GM18526 (cell line): ENCODE measurements around the gene OR1J2.

Experiments
- POLR2A ChIP-seq: IDR thresholded peaks from 3 replicates; pipeline ENCODE4 v1.6.1; 2011; ENCODE audit not compliant: insufficient read length; ENCODE audit errors: extremely low read depth

The OR1J2 gene

DNA sequence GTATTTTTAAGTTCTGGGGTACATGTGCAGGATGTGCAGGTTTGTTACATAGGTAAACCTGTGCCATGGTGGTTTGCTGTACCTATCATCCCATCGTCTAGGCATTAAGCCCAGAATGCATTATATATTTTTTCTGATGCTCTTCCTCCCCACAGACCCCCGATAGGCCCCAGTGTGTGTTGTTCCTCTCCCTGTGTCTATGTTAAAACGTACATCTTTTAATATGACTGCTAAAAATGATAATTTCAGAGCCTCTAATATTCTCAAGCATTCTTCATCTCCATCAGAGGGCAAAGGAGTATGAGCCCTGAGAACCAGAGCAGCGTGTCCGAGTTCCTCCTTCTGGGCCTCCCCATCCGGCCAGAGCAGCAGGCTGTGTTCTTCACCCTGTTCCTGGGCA lies at the start of gene OR1J2:
OR1J2 (plus strand) TSS at position 301 of the 400 bp plus-strand sequence; CDS start at position 301, 0 bp downstream.
- no peak for TF ChIP-seq POLR2A

DNA sequence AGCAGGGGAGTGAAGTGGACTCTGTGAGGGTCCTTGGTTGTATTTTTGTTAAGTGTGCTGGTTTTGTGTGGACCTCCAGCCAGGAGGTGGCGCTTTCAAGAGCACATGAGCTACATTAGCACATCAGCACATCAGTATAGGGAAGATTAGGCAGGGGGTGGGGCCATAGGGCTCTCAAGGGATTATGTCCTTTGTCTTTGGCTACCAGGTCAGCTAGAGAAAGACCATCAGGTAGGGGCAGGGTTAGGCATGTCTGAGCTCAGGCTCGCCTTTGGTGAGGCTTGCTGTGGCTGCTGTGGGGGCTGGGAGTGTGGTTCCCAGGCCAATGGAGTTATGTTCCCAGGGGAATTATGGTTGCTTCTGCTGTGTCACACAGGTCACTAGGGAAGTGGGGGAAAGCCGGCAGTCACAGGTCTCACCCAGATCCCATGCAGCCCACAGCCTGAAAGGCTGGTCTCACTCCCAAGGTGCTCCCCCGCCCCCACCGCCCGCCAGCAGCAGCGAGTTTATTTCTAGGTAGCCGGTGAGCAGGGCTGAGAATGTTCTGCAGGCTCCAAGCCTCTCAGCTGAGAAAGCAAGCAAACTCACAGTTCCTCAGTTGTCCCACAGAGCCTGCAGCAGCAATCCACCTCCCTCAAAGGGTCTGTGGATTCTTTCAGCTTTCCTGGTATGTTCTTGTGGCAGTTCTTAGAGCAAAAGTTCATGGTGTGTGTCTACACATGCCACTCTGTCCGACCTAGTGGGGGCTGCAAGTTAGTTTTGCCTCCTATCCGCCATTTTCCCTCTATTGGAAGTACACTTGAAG lies 46.6 kb upstream of the OR1J2 start:
- no peak for TF ChIP-seq POLR2A

- TF ChIP-seq POLR2A = no peak
These were observed 45.7 kb upstream of the OR1J2 start for GRCh38 chr9:122464633-122465567.

DNA sequence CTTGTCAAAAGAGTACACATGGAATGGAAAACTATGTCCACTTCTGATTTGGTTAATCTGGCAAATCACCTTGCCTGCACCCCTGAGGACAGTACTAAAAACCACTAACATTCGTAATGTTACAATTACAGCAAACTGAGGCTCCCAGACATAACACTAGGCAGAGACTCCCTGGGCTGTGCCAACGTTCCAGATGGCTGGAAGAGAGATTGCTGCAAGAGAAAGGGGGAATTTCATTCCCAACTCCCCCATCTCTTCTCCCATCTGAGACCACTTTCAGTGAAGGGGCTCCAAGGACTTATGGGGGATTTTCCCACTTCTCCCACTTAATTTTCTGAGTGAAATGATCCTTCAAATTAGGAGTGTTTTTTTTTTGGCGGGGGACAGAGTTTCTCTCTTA lies 44.1 kb upstream of the OR1J2 start:
- TF ChIP-seq POLR2A = no peak

GRCh38 chr9:122468735-122469134 lies 41.9 kb upstream of the OR1J2 start:
- TF ChIP-seq POLR2A = no peak

DNA sequence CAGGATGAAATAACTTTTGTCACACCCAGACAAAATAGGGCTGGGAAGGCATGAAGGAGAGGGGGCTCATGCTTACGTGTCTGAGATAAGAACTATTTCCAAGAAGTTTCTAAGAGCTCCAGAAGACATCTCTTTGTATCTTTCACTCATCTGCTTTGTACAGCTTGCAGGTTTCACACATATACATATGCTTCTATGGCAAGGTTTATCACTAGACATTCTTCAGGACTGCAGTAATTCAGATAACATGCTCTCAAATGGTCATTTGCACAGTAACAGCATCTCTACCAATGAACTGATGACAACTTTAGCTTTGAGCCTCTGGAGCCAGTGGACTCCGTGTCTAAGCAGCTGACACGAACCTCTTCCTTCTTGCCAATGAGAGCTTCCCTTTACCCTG lies 36.0 kb upstream of the OR1J2 start:
- no peak for TF ChIP-seq POLR2A

DNA sequence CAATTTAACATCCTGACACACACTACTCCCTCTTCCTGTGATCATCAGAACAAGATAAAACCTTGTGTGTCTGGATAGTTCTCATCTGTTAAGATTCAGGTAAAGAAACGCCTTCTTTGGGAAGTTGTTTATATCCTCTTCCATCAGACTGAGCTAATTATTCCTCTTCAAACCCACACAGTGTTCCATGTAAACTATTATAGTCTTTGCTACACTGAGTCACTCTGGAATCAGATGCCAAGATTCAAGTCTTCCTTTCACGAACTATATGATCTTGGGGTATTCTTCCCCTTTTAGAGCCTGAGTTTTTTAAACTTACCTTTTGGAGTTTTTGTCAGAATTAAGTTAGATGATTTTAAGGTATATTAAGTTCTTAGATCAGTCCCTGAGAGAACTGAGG lies 34.9 kb upstream of the OR1J2 start:
- no peak for TF ChIP-seq POLR2A

- no peak for TF ChIP-seq POLR2A
These were observed 33.3 kb upstream of the OR1J2 start for GRCh38 chr9:122477346-122477745.

GRCh38 chr9:122477826-122478225 lies 32.8 kb upstream of the OR1J2 start, which contains the start of gene OR1J1:
Gene OR1J1, minus strand, starts transcription at chr9:122477926. Its CDS starts 0 bp downstream, at chr9:122477926.
- TF ChIP-seq POLR2A = no peak

DNA sequence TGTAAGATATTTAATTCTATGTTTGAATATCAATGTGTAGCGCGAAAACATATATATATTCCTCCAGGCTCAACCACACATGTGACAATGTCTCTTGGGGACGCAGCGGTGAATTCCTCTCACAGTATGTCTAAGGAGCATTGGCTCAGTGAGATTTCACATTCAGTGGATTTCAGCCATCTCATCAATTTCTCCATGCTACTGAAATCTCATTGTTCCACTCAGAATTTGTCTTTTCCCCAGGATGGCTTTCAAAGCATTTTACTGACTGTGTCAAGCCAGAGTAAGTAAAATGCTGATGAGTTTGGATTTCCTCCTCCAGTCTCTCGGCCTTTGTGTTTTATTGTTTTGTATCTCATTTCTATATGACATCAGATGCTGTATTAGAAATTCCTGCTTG lies 31.5 kb upstream of the OR1J2 start:
- no peak for TF ChIP-seq POLR2A

DNA sequence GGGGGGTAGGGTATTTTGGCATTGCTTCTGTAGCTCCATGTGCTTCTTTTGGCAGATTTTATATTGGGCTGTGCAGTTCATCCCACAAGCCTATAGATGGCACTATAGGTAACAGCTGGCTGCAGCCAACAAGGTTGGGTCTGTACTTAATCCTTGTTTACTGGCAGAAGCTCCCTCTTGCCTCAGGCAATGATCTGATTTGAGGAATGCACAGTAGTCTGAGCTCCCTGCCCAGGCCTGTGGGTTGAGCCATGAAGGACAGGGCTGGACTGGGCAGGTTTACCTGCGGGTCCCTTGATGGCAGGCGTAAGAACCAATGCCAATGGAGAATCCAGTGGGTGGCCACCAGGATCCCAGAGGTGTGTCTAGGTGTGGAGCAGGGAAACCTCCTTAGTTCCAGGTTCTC lies 11.7 kb upstream of the OR1J2 start:
- TF ChIP-seq POLR2A = no peak

GRCh38 chr9:122506964-122507363 lies 3.6 kb upstream of the OR1J2 start:
- no peak for TF ChIP-seq POLR2A

- no peak for TF ChIP-seq POLR2A
These were observed 7.6 kb downstream of the OR1J2 start for GRCh38 chr9:122518226-122518625.

- TF ChIP-seq POLR2A = no peak
These were observed 8.2 kb downstream of the OR1J2 start, which contains the start of gene OR1J4 for GRCh38 chr9:122518841-122519240. Gene OR1J4, plus strand, starts transcription at chr9:122519141. Its CDS starts 0 bp downstream, at chr9:122519141.

GRCh38 chr9:122519376-122519775 lies 8.8 kb downstream of the OR1J2 start:
- TF ChIP-seq POLR2A = no peak

GRCh38 chr9:122526602-122527001 lies 16.0 kb downstream of the OR1J2 start:
- TF ChIP-seq POLR2A = no peak
